ENCODE measurements around the gene SLC25A21.
A peak's percentile ranks its signal among the peaks of the same experiment; 100 is the strongest.

DNA sequence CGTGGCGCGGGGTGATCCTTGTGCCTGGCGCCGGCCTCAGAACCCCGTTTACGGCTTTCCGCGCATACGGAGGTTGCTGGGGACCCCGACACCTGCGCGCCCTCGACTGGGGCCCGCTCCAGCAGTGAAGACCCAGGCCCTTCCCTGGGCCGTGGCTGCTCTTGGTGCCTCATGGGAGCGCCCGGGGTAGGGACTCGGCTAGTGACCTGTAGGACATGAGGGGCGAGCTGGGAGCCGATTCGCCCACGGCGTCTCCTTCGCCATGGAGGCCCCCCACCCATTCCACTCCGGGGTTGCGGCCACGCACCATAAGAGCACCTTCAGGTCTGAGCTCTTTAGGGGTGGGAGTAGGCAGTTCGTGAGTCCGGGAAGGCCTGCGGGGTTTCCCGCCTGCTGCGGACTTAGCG lies 525.0 kb downstream of the SLC25A21 start:
- TF ChIP-seq, protein P1, sequence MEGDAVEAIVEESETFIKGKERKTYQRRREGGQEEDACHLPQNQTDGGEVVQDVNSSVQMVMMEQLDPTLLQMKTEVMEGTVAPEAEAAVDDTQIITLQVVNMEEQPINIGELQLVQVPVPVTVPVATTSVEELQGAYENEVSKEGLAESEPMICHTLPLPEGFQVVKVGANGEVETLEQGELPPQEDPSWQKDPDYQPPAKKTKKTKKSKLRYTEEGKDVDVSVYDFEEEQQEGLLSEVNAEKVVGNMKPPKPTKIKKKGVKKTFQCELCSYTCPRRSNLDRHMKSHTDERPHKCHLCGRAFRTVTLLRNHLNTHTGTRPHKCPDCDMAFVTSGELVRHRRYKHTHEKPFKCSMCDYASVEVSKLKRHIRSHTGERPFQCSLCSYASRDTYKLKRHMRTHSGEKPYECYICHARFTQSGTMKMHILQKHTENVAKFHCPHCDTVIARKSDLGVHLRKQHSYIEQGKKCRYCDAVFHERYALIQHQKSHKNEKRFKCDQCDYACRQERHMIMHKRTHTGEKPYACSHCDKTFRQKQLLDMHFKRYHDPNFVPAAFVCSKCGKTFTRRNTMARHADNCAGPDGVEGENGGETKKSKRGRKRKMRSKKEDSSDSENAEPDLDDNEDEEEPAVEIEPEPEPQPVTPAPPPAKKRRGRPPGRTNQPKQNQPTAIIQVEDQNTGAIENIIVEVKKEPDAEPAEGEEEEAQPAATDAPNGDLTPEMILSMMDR (conservative IDR thresholded peaks at IDR 0.05; ENCODE audit: low read depth in 2 of 2), result 0 out of 4 replicates have a peak, but pooled peaks of 1 of the 2 experiments have one; percentile 0
- TF ChIP-seq, protein P2, sequence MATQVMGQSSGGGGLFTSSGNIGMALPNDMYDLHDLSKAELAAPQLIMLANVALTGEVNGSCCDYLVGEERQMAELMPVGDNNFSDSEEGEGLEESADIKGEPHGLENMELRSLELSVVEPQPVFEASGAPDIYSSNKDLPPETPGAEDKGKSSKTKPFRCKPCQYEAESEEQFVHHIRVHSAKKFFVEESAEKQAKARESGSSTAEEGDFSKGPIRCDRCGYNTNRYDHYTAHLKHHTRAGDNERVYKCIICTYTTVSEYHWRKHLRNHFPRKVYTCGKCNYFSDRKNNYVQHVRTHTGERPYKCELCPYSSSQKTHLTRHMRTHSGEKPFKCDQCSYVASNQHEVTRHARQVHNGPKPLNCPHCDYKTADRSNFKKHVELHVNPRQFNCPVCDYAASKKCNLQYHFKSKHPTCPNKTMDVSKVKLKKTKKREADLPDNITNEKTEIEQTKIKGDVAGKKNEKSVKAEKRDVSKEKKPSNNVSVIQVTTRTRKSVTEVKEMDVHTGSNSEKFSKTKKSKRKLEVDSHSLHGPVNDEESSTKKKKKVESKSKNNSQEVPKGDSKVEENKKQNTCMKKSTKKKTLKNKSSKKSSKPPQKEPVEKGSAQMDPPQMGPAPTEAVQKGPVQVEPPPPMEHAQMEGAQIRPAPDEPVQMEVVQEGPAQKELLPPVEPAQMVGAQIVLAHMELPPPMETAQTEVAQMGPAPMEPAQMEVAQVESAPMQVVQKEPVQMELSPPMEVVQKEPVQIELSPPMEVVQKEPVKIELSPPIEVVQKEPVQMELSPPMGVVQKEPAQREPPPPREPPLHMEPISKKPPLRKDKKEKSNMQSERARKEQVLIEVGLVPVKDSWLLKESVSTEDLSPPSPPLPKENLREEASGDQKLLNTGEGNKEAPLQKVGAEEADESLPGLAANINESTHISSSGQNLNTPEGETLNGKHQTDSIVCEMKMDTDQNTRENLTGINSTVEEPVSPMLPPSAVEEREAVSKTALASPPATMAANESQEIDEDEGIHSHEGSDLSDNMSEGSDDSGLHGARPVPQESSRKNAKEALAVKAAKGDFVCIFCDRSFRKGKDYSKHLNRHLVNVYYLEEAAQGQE (IDR thresholded peaks at IDR 0.05; ENCODE audit: unreplicated experiment), result no peak
- TF ChIP-seq POLR2AphosphoS5 (IDR thresholded peaks at IDR 0.05; ENCODE audit: low read depth) (no peak), EZH2 (IDR thresholded peaks at IDR 0.05; ENCODE audit: low read depth, unreplicated experiment) (no peak), CREB1 (CRISPR knock-in tag; IDR thresholded peaks at IDR 0.05; ENCODE audit: low read depth) (no peak)

All from GM23338 (cell line).